Retinal pigment epithelial cell (primary cell): Measurements from ENCODE around the gene STAT2.

ENCODE experiments used
- DNase-seq: peaks from one replicate; pipeline ENCODE4 v3.0.0-alpha.2; 2010; ENCODE audit warnings: low read depth
- H3K4me3 ChIP-seq: 2 replicates; pipeline ENCODE4 v1.5.1; 2011; ENCODE audit warnings: mild to moderate bottlenecking, low read length, control low read depth, moderate library complexity
- CTCF ChIP-seq: conservative IDR thresholded peaks from 2 replicates; pipeline ENCODE4 v1.5.1; 2011; ENCODE audit warnings: low read depth, low read length, control low read depth, inconsistent platforms

The STAT2 gene

GRCh38 chr12:56375598-56376434, 15.9 kb upstream of the STAT2 start:
- no peak overlapping the region for H3K4me3 ChIP-seq
- DNase-seq: no peak
- no peak for TF ChIP-seq CTCF

GRCh38 chr12:56374726-56375597, 15.1 kb upstream of the STAT2 start:
- DNase-seq: no peak
- H3K4me3 ChIP-seq: no peak overlapping the region
- TF ChIP-seq CTCF: no peak

GRCh38 chr12:56373515-56373914, 13.6 kb upstream of the STAT2 start:
- no peak for TF ChIP-seq CTCF
- H3K4me3 ChIP-seq: no peak overlapping the region
- no peak for DNase-seq

DNA sequence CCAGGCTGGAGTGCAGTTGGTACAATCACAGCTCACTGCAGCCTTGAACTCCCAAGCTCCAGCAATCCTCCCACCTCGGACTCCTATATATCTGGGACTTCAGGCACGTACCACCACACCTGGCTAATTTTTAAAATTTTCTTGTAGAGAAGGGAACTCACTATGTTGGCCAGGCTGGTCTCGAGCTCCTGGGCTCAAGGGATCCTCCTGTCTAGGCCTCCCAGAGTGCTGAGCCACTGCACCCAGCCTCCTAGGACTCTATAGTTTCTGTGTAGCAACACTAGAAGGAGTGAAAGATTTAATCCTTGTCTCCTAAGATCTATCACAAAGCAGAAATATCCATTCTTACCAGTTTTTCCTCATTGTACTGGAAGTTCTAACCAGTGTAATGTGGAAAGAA, 7.0 kb upstream of the STAT2 start:
- H3K4me3 ChIP-seq: no peak overlapping the region
- TF ChIP-seq CTCF: no peak
- DNase-seq: no peak

DNA sequence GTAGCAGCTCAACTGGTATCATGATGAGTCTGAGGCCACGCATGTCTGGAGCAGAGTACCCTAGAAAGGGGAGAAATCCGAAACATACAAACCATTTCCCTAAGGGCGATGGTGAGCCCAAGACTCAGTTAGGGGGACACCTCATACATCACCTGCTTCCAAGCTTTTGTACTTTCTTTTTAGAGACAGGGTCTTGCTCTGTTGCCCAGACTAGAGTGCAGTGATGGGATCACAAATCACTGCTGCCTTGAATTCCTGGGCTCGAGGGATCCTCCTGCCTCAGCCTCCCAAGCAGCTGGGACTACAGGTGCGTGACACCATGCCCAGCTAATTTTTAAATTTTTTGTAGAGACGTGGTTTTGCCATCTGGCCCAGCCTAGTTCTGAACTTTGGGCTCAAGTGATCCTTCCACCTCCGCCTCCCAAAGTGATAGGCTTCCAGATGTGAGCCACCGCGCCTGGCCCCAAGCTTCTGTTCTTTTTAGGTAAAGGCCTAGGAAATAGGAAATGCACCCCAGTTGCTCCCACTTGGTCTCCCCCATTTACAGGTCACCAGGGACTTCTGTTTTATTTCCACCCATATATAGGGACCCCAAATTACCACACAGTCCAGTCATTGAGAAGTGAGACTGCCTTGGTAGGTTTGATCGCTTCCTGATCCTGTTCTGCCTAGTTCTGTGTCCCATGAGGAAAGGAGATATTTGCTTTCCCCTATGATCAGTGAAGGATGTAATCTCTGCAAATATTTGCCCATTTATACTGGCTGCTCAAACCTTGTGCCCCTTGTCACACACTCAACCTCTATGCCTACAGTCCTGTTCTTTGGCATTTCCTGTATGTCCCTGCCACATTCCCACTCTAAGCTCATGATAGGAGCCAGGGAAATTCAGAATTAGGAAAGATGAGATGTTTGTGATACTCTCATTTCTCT, 2.5 kb upstream of the STAT2 start, which contains the start of gene APOF:
Gene APOF, minus strand, starts transcription at position 728 of the 930 bp plus-strand sequence. Its CDS starts 112 bp downstream, at position 616.
- no peak within 1 kb of the TSS for H3K4me3 ChIP-seq
- DNase-seq: no peak
- TF ChIP-seq CTCF: no peak

DNA sequence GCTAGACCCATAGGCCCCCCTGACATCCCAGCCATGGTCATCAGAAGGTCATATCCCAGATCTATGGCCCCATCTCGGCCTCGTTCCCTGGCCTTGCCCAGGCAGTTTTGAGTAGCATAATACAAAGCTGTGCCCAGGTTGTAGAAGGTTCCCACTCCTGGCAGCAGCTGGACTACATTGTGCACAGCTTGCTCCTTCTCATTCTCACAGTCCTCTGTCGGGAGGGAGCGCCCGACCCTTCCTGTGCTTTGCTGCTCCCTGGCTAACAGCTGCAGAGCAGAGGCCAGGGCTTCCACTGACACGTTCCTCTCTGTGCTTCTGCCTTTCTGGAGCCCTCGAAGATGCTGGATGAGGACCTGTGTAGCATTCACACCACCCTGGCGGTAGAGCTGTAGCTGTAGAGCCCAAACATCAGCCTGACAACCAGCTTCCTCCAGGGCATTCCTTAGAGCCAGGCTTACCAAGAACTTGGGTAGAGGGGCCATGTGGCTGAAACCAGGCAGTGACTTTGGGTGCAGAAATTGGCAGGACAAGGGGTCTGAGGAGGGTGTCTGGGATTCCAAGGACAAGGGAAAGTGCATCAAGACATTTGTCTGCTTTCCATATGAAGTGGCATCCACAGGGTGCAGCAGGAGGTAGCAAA, 1.7 kb upstream of the STAT2 start:
- TF ChIP-seq CTCF: no peak
- DNase-seq: no peak
- H3K4me3 ChIP-seq: no peak overlapping the region
